CD4-positive, alpha-beta T cell treated with Interleukin-6 for 4 hours (primary cell): ENCODE data around the gene TRPM4.
A peak's percentile ranks its signal among the peaks of the same experiment; 100 is the strongest.
"Not testable (repeated sequence)": the region's sequence is repeated elsewhere in the genome, so short reads cannot be mapped to it uniquely, and the experiment has no call there.

Experiments used
- DNase-seq: peaks from one replicate; pipeline ENCODE4 v3.0.0-alpha.2; 2020; ENCODE audit warnings: mixed read lengths

TRPM4 gene

GRCh38 chr19:49157445-49158224 is at the start of gene TRPM4:
TSS of gene TRPM4 (plus strand) at chr19:49157792. CDS start at chr19:49157867, 75 bp downstream.
- DNase-seq = peak; percentile 46

GRCh38 chr19:49109051-49109450 is 48.5 kb upstream of the TRPM4 start:
- no peak for DNase-seq

GRCh38 chr19:49109569-49110233 is 47.9 kb upstream of the TRPM4 start:
- no peak for DNase-seq

GRCh38 chr19:49110567-49110966 is 47.0 kb upstream of the TRPM4 start:
- no peak for DNase-seq

DNA sequence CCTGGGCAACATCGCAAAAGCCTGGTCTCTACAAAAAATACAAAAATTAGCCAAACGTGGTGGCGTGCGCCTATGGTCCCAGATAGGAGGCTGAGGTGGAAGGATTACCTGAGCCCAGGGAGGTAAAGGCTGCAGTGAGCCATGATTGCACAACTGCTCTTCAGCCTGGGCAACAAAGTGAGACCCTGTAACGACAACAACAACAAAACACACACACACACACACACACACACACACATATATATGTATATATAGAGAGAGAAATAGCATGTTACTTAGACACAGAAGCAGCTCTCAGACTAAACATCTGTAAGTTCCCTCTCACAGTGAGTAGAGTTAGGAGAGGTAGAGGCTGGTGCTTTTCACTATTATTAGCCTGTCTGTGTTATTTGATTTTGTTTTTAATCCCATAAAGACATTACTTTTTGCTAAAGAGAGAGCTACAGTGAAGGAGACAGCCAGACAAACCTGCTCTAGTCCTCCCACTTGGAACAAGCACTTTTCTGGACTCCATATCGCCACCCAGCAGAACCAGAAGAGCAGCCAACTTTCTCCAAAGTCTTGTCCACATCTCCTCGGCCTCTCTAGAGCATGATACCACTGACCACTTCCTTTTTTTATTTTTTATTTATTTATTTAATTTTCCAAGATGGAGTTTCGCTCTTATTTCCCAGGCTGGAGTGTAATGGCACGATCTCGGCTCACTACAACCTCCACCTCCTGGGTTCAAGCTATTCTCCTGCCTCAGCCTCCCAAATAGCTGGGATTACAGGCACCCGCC is 46.2 kb upstream of the TRPM4 start:
- DNase-seq = no peak

- peak; percentile 77 for DNase-seq
These were observed 43.6 kb upstream of the TRPM4 start, which contains the start of gene LIN7B for GRCh38 chr19:49113762-49114629. TSS of gene LIN7B (plus strand) at chr19:49114370. CDS start at chr19:49114405, 35 bp downstream.

DNA sequence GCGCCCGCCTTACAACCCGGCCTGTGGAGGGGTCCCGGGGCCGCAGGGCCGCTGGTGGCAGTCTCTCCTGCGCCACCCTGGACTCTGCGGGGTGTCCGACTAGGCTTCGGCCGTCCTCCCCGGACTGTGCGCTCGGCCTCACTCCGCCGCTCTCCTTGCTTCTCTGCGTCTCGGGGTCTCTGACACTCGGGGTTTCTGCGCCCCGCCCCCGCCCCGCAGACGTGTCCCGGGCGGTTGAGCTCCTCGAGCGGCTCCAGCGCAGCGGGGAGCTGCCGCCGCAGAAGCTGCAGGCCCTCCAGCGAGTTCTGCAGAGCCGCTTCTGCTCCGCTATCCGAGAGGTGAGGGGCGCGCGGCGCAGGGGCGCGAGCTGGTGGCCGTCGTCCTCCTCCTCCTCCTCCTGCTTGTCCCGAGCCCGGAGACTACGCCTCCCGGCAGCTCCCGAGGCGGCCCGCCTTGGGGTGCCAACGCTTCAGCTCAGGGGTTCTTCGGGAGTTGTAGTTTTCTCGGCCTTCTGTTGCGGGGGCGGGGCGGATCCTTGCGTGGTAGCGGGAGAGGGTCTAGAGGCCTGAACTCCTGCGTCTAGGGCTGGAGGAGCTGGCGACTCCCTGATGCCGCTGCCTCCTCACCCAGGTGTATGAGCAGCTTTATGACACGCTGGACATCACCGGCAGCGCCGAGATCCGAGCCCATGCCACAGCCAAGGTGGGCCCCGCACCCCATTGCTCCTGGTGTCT is 42.8 kb upstream of the TRPM4 start:
- DNase-seq = peak; percentile 68

- no peak for DNase-seq
These were observed 41.0 kb upstream of the TRPM4 start for GRCh38 chr19:49116544-49116943.

- no peak for DNase-seq
These were observed 39.7 kb upstream of the TRPM4 start for GRCh38 chr19:49117677-49118564.

GRCh38 chr19:49118565-49119410 is 38.8 kb upstream of the TRPM4 start, which contains the start of gene C19orf73:
TSS of gene C19orf73 (minus strand) at chr19:49119143. CDS start at chr19:49119022, 121 bp downstream.
- DNase-seq = peak; percentile 97

- peak; percentile 23 for DNase-seq
These were observed 37.9 kb upstream of the TRPM4 start, which contains the start of gene PPFIA3 for GRCh38 chr19:49119411-49120324. TSS of gene PPFIA3 (plus strand) at chr19:49119544. CDS start at chr19:49127874, 8,330 bp downstream.

- no peak for DNase-seq
These were observed 37.3 kb upstream of the TRPM4 start for GRCh38 chr19:49120325-49120683.

- DNase-seq = no peak
These were observed 36.7 kb upstream of the TRPM4 start for GRCh38 chr19:49120868-49121267.

DNA sequence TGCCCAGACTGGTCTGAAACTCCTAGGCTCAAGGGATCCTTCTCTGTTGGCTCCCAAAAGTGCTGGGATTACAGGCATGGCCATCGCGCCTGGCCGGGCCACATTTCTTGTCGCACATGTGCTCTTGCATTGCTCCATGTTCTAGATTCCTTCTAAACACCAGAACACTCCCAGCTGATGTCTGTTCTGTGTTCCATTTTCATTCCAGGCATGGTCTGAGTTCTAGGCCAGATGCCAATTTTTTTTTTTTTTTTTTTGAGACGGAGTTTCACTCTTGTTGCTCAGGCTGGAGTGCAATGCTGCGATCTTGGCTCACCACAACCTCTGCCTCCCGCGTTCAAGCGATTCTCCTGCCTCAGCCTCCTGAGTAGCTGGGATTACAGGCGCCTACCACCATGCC is 35.8 kb upstream of the TRPM4 start:
- not testable (repeated sequence) for DNase-seq

DNA sequence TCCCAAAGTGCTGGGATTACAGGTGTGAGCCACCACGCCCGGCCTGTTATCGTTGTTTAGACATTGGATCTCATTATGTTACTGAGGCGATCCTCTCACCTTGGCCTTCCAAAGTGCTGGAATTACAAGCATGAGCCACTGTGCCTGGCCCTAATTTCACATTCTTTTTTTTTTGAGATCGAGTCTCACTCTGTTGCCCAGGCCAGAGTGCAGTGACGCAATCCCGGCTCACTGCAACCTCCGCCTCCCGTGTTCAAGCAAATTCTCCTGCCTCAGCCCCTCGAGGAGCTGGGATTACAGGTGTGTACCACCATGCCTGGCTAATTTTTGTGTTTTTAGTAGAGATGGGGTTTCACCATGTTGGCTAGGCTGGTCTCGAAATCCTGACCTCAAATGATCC is 34.3 kb upstream of the TRPM4 start:
- DNase-seq = not testable (repeated sequence)

DNA sequence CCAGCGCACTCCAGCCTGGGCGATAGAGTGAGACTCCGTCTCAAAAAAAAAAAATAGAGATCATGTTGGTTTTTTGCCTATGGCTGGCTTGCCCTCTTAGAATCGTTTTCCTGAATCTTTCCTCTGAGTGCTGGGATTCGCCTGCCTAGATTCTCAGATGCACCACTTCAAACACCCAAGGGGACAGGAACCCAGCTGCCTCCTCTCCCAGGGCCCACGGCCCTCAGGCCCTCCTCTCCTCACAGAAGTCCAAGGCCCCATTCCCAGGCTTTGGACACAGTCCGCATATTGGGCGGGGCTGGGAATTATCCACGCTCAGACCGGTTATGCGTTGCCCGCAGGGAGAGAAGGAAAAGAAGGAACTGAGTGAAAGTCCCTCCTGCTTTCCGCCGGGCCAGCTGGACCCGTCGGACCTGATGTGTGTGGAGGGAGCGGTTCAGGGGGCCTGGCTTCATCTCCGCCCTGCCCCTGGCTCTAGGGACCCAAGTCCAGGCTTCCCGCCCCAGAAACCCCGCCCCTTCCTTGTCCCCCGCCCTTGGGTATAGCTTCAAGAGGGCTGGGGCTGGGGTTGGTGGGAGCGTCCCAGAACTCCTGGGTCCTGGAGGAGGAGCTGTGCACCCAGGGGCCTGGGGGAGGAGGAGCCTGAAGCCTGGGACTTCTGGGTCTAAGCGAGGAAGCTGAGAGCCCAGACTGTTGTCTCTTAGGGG is 32.4 kb upstream of the TRPM4 start:
- DNase-seq = no peak

- no peak for DNase-seq
These were observed 31.0 kb upstream of the TRPM4 start for GRCh38 chr19:49126575-49126974.

- not testable (repeated sequence) for DNase-seq
These were observed 30.4 kb upstream of the TRPM4 start for GRCh38 chr19:49127225-49127624.
